ENCODE results near the gene MCAM. TPM values are rescaled to one million over a fixed set of nuclear protein-coding genes. Genes with fewer than 3 reads are reported as not detected.

MCAM gene
- total and polyA plus RNA-seq, 10 donors = 10.3 to 612 (median 38.0) TPM

DNA sequence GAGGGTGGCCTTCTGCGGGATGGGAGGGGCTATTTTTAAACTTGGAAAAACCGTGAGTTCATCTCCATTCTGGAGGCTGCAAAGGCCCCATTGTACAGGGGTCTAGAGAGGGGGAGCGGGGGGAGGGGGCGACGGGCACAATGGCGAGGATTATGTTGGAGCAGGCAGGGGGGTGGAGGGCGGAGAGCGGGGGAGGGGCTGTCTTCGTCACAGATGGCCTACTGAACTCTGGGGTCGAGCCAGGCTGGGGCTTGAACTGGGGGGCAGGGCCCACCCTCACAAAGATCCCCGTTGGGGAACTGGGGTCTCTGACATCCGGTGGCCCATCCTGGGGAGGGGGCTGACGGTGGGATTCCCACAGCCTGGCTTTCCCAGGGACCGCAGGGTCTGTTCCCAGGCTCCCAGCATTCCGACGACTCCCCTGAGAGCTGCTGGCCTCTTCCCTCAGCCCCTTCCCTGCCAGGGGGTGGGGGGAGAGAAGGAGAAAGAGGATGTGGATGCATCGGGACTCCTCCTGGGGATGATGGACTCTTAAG lies 3.4 kb upstream of the MCAM start:
- TF ChIP-seq, protein P1, sequence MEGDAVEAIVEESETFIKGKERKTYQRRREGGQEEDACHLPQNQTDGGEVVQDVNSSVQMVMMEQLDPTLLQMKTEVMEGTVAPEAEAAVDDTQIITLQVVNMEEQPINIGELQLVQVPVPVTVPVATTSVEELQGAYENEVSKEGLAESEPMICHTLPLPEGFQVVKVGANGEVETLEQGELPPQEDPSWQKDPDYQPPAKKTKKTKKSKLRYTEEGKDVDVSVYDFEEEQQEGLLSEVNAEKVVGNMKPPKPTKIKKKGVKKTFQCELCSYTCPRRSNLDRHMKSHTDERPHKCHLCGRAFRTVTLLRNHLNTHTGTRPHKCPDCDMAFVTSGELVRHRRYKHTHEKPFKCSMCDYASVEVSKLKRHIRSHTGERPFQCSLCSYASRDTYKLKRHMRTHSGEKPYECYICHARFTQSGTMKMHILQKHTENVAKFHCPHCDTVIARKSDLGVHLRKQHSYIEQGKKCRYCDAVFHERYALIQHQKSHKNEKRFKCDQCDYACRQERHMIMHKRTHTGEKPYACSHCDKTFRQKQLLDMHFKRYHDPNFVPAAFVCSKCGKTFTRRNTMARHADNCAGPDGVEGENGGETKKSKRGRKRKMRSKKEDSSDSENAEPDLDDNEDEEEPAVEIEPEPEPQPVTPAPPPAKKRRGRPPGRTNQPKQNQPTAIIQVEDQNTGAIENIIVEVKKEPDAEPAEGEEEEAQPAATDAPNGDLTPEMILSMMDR (IDR thresholded peaks at IDR 0.05 in 8 of 11, conservative IDR thresholded peaks at IDR 0.05 in 3 of 11) = no peak
- no peak for DNase-seq
- Histone ChIP-seq H3K27me3 (replicated peaks in 1 of 7) (peaks cover 0 to 67% (median 24%) of the 10 kb centered on the region in 7 donors), H3K27ac (peak overlapping the region; percentile 49 to 86 (median 80)), H3K4me1 (peaks cover 21 to 85% (median 75%) of the 10 kb centered on the region in 6 donors), H3K4me3 (peak overlapping the region in 7 of 8 donors; percentile 36 to 77 (median 49)), H3K36me3 (no peaks in the 10 kb centered on the region), H3K9me3 (no peaks in the 10 kb centered on the region)
- intact Hi-C loops (cut with DNase I; ENCODE audit: low total_unique reads) = no loop called here
- 41 to 47% (median 42%) methylated on average over 16 to 17 of the region's 17 CpGs for WGBS, 5 donors

DNA sequence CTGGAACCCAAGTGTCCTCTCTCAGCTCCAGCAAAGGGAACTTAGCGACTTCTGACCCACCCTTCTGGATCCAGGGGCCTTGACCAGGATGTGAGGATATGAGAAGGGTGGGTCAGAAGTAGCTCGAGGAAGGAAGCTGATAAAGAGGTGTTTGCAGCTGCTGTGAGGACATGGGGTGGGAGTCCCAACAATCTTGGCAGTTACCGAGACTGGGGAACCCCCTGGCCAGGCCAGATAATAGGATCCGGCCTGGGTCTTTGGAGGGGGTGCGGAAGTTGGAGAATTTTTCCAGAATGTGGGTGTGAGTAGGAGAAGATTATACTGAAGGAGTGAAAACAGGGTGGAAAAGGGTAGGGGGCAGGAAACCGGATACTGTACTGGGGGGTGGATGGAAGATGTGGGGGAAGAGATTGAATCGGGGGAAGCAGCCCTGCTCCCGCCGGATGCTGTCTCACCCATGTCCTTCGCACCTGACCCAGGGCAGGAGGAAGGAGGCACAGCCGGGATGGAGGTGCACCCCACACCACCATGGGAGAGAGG lies 2.8 kb upstream of the MCAM start:
- no peak for DNase-seq
- Histone ChIP-seq H3K4me1 (peaks cover 21 to 90% (median 80%) of the 10 kb centered on the region in 6 donors), H3K4me3 (peak overlapping the region in 1 of 8 donors; percentile 77), H3K27ac (peak overlapping the region; percentile 15 to 86 (median 80)), H3K36me3 (peaks cover 0 to 4% (median 0%) of the 10 kb centered on the region in 6 donors), H3K9me3 (no peaks in the 10 kb centered on the region), H3K27me3 (replicated peaks in 1 of 7) (peaks cover 0 to 73% (median 29%) of the 10 kb centered on the region in 7 donors)
- TF ChIP-seq POLR2AphosphoS5 (IDR thresholded peaks at IDR 0.05) = peak in 2 of 3 donors; percentile 30 to 38
- no peak for TF ChIP-seq POLR2A (IDR thresholded peaks at IDR 0.05)
- TF ChIP-seq, protein P1 (IDR thresholded peaks at IDR 0.05 in 8 of 11, conservative IDR thresholded peaks at IDR 0.05 in 3 of 11) = no peak
- intact Hi-C loops (cut with DNase I; ENCODE audit: low total_unique reads) = no loop called here
- 37 to 72% (median 49%) methylated on average over 11 of the region's 11 CpGs for WGBS, 5 donors

DNA sequence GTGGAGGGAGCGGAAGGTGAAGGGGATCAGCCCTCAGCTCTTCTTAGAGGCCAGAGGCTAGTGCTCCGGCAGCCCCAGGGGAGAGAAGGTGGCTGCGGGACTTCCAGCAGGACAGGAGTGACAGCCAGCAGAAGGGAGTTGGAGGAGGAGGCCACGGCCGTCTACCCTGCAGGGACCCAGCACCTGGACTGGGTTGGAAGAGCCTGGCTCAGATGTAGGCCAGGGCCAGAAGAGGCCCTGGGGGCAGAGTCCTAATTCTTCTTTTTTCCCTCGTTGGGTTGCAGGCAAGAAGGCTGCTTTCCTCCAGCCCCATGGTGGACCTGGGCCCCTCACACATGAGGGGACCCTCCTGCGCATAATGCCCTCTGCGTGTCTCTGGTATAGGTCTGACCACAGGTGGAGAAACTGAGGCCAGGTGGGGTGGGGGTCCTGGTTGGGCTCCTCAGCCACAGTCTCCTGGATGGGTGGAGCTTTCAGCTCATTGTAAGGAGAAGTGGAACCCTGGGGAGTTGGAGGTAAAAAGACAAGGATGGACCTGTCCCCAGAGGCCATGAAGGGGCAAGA lies 2.3 kb upstream of the MCAM start:
- peaks cover 0 to 78% (median 31%) of the 10 kb centered on the region in 7 donors for H3K27me3 ChIP-seq (replicated peaks in 1 of 7)
- H3K9me3 ChIP-seq = no peaks in the 10 kb centered on the region
- intact Hi-C loops (cut with DNase I; ENCODE audit: low total_unique reads) = no loop called here
- WGBS, 5 donors = 67 to 91% (median 70%) methylated on average over 6 to 8 of the region's 8 CpGs
- TF ChIP-seq, protein P1 (IDR thresholded peaks at IDR 0.05 in 8 of 11, conservative IDR thresholded peaks at IDR 0.05 in 3 of 11) = no peak
- TF ChIP-seq POLR2AphosphoS5 (IDR thresholded peaks at IDR 0.05) (no peak), POLR2A (IDR thresholded peaks at IDR 0.05) (no peak)
- peak overlapping the region in 1 of 8 donors; percentile 4 for H3K4me3 ChIP-seq
- H3K36me3 ChIP-seq = peaks cover 0 to 9% (median 0%) of the 10 kb centered on the region in 6 donors
- peaks cover 21 to 93% (median 83%) of the 10 kb centered on the region in 6 donors for H3K4me1 ChIP-seq
- H3K27ac ChIP-seq = peak overlapping the region; percentile 54 to 86 (median 76)
- no peak for DNase-seq
